ENCODE measurements around the gene VCAN. TPM values are rescaled to one million over a fixed set of nuclear protein-coding genes. Genes with fewer than 3 reads are reported as not detected.
"Not testable (repeated sequence)": the region's sequence is repeated elsewhere in the genome, so short reads cannot be mapped to it uniquely, and the experiment has no call there.

VCAN gene
- polyA plus RNA-seq, 1 donor from 2014 or later = 1,185 TPM

DNA sequence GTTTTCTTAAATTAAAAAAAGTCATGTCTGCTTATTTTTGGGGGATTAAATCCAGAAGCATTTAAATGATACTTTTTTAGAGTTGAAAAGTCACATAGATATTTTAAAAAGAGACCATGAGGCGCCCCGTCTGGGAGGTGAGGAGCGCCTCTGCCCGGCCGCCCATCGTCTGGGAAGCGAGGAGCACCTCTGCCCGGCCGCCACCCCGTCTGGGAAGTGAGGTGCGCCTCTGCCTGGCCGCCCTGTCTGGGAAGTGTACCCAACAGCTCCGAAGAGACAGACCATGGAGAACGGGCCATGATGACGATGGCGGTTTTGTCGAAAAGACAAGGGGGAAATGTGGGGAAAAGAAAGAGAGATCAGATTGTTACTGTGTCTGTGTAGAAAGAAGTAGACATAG lies 33.8 kb upstream of the VCAN start:
- not testable (repeated sequence) for H2AFZ ChIP-seq (ENCODE audit: low read depth, low read length); H3K27ac ChIP-seq (ENCODE audit: low read length); H4K20me1 ChIP-seq (ENCODE audit: insufficient read depth); H3K79me2 ChIP-seq (replicated peaks; ENCODE audit: insufficient read depth, low read length); H3K9ac ChIP-seq (ENCODE audit: low read length); H3K27me3 ChIP-seq (ENCODE audit: insufficient read depth, low read depth, low read length); H3K36me3 ChIP-seq (ENCODE audit: insufficient read depth, low read length); H3K9me2 ChIP-seq (ENCODE audit: insufficient read depth, low read length); H3F3A ChIP-seq (ENCODE audit: insufficient read depth, low read length, poor library complexity, severe bottlenecking); H3K4me3 ChIP-seq (ENCODE audit: low read length); H3K9me3 ChIP-seq (ENCODE audit: low read length); H3K4me2 ChIP-seq (ENCODE audit: low read length)

GRCh38 chr5:83440826-83441225 lies 30.7 kb upstream of the VCAN start:
- Histone ChIP-seq H3K4me3 (ENCODE audit: low read length) (no peak overlapping the region), H3K27me3 (ENCODE audit: insufficient read depth, low read depth, low read length) (no peaks in the 10 kb centered on the region), H3K4me2 (ENCODE audit: low read length) (no peak overlapping the region), H3K9me3 (ENCODE audit: low read length) (no peaks in the 10 kb centered on the region), H3F3A (ENCODE audit: insufficient read depth, low read length, poor library complexity, severe bottlenecking) (no peaks in the 10 kb centered on the region), H4K20me1 (ENCODE audit: insufficient read depth) (no peaks in the 10 kb centered on the region), H3K79me2 (replicated peaks; ENCODE audit: insufficient read depth, low read length) (no peaks in the 10 kb centered on the region), H3K36me3 (ENCODE audit: insufficient read depth, low read length) (no peaks in the 10 kb centered on the region), H3K27ac (ENCODE audit: low read length) (no peak overlapping the region), H3K9me2 (ENCODE audit: insufficient read depth, low read length) (no peaks in the 10 kb centered on the region), H2AFZ (ENCODE audit: low read depth, low read length) (no peak overlapping the region), H3K9ac (ENCODE audit: low read length) (no peak overlapping the region)
- TF ChIP-seq MXI1 (conservative IDR thresholded peaks at IDR 0.05; ENCODE audit: poor library complexity, severe bottlenecking) (no peak), EP300 (conservative IDR thresholded peaks at IDR 0.05; ENCODE audit: poor library complexity, severe bottlenecking) (no peak)
- TF ChIP-seq, protein P1, sequence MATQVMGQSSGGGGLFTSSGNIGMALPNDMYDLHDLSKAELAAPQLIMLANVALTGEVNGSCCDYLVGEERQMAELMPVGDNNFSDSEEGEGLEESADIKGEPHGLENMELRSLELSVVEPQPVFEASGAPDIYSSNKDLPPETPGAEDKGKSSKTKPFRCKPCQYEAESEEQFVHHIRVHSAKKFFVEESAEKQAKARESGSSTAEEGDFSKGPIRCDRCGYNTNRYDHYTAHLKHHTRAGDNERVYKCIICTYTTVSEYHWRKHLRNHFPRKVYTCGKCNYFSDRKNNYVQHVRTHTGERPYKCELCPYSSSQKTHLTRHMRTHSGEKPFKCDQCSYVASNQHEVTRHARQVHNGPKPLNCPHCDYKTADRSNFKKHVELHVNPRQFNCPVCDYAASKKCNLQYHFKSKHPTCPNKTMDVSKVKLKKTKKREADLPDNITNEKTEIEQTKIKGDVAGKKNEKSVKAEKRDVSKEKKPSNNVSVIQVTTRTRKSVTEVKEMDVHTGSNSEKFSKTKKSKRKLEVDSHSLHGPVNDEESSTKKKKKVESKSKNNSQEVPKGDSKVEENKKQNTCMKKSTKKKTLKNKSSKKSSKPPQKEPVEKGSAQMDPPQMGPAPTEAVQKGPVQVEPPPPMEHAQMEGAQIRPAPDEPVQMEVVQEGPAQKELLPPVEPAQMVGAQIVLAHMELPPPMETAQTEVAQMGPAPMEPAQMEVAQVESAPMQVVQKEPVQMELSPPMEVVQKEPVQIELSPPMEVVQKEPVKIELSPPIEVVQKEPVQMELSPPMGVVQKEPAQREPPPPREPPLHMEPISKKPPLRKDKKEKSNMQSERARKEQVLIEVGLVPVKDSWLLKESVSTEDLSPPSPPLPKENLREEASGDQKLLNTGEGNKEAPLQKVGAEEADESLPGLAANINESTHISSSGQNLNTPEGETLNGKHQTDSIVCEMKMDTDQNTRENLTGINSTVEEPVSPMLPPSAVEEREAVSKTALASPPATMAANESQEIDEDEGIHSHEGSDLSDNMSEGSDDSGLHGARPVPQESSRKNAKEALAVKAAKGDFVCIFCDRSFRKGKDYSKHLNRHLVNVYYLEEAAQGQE (IDR thresholded peaks at IDR 0.05; ENCODE audit: borderline replicate concordance) = no peak

DNA sequence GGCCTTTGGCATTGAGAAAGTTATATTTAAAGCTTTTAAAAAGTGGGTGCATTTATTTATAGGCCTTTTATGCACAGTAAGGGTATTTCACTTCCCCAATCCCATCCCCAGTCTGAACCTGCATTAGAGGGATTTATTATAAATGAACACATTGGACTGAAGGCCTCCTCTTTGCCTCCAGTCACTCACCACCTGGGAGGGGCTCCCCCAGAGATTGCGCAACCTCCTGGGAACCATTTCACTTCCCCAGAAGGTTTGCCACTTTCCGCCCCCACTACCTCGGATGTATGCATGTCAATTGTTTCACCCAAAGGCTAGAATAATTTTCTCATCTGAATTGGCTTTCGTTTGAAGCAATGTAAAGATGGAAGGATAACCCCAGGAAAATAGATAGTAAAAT lies 29.8 kb upstream of the VCAN start:
- Histone ChIP-seq H3K27ac (ENCODE audit: low read length) (no peak overlapping the region), H3K79me2 (replicated peaks; ENCODE audit: insufficient read depth, low read length) (no peaks in the 10 kb centered on the region), H4K20me1 (ENCODE audit: insufficient read depth) (no peaks in the 10 kb centered on the region), H3K4me2 (ENCODE audit: low read length) (no peak overlapping the region), H3K9ac (ENCODE audit: low read length) (no peak overlapping the region), H3K27me3 (ENCODE audit: insufficient read depth, low read depth, low read length) (no peaks in the 10 kb centered on the region), H2AFZ (ENCODE audit: low read depth, low read length) (no peak overlapping the region), H3K4me3 (ENCODE audit: low read length) (no peak overlapping the region), H3K36me3 (ENCODE audit: insufficient read depth, low read length) (no peaks in the 10 kb centered on the region), H3F3A (ENCODE audit: insufficient read depth, low read length, poor library complexity, severe bottlenecking) (no peaks in the 10 kb centered on the region), H3K9me2 (ENCODE audit: insufficient read depth, low read length) (no peaks in the 10 kb centered on the region), H3K9me3 (ENCODE audit: low read length) (no peaks in the 10 kb centered on the region)
- no peak for TF ChIP-seq TAF1 (IDR thresholded peaks at IDR 0.05; ENCODE audit: low read depth)
- TF ChIP-seq MXI1 (conservative IDR thresholded peaks at IDR 0.05; ENCODE audit: poor library complexity, severe bottlenecking) = no peak
- TF ChIP-seq RAD21 (conservative IDR thresholded peaks at IDR 0.05) = no peak
- no peak for TF ChIP-seq EZH2 (IDR thresholded peaks at IDR 0.05; ENCODE audit: borderline replicate concordance, insufficient read depth, low read length, poor library complexity, severe bottlenecking)
- no peak for TF ChIP-seq POLR2AphosphoS5 (IDR thresholded peaks at IDR 0.05)
- TF ChIP-seq EP300 (conservative IDR thresholded peaks at IDR 0.05; ENCODE audit: poor library complexity, severe bottlenecking) = no peak
- TF ChIP-seq, protein P2, sequence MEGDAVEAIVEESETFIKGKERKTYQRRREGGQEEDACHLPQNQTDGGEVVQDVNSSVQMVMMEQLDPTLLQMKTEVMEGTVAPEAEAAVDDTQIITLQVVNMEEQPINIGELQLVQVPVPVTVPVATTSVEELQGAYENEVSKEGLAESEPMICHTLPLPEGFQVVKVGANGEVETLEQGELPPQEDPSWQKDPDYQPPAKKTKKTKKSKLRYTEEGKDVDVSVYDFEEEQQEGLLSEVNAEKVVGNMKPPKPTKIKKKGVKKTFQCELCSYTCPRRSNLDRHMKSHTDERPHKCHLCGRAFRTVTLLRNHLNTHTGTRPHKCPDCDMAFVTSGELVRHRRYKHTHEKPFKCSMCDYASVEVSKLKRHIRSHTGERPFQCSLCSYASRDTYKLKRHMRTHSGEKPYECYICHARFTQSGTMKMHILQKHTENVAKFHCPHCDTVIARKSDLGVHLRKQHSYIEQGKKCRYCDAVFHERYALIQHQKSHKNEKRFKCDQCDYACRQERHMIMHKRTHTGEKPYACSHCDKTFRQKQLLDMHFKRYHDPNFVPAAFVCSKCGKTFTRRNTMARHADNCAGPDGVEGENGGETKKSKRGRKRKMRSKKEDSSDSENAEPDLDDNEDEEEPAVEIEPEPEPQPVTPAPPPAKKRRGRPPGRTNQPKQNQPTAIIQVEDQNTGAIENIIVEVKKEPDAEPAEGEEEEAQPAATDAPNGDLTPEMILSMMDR (IDR thresholded peaks at IDR 0.05; ENCODE audit: poor library complexity, severe bottlenecking) = no peak
- TF ChIP-seq SMC3 (conservative IDR thresholded peaks at IDR 0.05; ENCODE audit: poor library complexity) = no peak
- TF ChIP-seq, protein P1 (IDR thresholded peaks at IDR 0.05; ENCODE audit: borderline replicate concordance) = no peak

Data from neural cell (in vitro differentiated cells).